A673 (cell line): ENCODE measurements around the gene SSB.

ENCODE experiments used
- EZH2 ChIP-seq: fragments of 200-600 bp; sonication (generic); IDR thresholded peaks from 2 replicates; pipeline ENCODE4 v1.6.1; 2017; ENCODE audit warnings: borderline replicate concordance, low read depth, mild to moderate bottlenecking, mixed read lengths, antibody characterized with exemption, low read length; ENCODE audit not compliant: poor library complexity, severe bottlenecking
- TF ChIP-seq, protein P1 (sequence below): fragments of 300-800, 200-600 bp; sonication (generic); conservative IDR thresholded peaks from 2 replicates; pipeline ENCODE4 v1.5.1; 2017; ENCODE audit warnings: low read depth, mild to moderate bottlenecking, antibody characterized with exemption, low read length, moderate library complexity, mixed read lengths

DNA sequence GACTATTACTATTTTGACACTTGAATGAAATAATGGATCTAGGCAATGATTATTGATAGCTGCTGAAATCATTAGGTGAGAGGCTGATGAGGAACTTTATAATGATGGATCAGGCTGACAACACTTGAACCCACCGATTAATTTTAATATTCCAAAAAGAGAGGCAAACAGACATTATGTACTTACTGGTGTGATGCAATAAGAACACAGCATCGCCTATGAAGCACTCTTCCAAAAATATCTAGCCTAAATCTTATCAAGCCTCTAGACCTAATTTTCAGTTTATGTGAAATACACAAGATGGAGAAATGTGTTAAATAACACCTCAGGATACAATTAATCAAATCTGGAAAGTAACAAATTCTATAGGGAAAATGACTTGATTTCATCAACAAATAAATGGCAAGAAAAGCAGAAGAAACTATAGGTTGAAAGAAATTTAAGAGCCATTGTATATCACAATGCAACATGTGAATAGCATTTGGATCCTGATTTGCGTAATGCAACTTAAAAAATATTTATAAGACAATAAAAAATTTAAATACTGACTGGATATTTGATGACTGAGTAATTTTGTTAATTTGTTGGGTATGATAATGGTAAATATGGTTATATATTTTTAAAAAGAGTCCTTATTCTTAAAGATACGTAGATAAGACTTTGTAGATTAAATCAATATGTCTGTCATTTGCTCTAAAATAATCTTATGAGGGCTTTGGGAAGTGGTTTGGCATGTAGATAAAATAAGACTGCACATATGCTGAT, 17.2 kb upstream of the SSB start:
- TF ChIP-seq EZH2, result no peak
- TF ChIP-seq, protein P1, sequence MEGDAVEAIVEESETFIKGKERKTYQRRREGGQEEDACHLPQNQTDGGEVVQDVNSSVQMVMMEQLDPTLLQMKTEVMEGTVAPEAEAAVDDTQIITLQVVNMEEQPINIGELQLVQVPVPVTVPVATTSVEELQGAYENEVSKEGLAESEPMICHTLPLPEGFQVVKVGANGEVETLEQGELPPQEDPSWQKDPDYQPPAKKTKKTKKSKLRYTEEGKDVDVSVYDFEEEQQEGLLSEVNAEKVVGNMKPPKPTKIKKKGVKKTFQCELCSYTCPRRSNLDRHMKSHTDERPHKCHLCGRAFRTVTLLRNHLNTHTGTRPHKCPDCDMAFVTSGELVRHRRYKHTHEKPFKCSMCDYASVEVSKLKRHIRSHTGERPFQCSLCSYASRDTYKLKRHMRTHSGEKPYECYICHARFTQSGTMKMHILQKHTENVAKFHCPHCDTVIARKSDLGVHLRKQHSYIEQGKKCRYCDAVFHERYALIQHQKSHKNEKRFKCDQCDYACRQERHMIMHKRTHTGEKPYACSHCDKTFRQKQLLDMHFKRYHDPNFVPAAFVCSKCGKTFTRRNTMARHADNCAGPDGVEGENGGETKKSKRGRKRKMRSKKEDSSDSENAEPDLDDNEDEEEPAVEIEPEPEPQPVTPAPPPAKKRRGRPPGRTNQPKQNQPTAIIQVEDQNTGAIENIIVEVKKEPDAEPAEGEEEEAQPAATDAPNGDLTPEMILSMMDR, result no peak
